HCT116 (cell line): ENCODE results near the gene RAD23A. TPM values are rescaled to one million over a fixed set of nuclear protein-coding genes. Genes with fewer than 3 reads are reported as not detected.
A peak's percentile ranks its signal among the peaks of the same experiment; 100 is the strongest.
"Not testable (repeated sequence)": the region's sequence is repeated elsewhere in the genome, so short reads cannot be mapped to it uniquely, and the experiment has no call there.

Experiments
- ATAC-seq: fragments of 200-7000 bp; cut with Tn5 transposase; 2 replicates; pipeline ENCODE4 v1.9.1; 2020; ENCODE audit warnings: mild to moderate bottlenecking, moderate library complexity
- BruUV-seq: library from RNA; stranded (reverse); fragments of 400-500 nt; replicated peaks from 2 replicates; lab custom pipeline; 2021; lab: Mats Ljungman, UMichigan
- CTCF ChIA-PET: fragments of 300-600 bp; sonication (Branson Sonifier 250); formaldehyde crosslinking; loops from one replicate; lab custom pipeline; 2021; ENCODE audit warnings: antibody characterized with exemption; lab: Charles Lee
- POLR2A ChIA-PET: fragments of 300-600, 350-600 bp; sonication (Branson Sonifier 250); formaldehyde crosslinking; loops from one replicate; lab custom pipeline; 2021; ENCODE audit warnings: antibody characterized with exemption; lab: Charles Lee
- RAD21 ChIA-PET, 2 experiments: fragments of 300-600 bp; sonication (Branson Sonifier 250); formaldehyde crosslinking; loops; one replicate each; lab custom pipeline; 2023; ENCODE audit warnings: low total read pairs in 2 of 2; ENCODE audit not compliant: uncharacterized antibody in 2 of 2, unreplicated experiment in 2 of 2, low non-redundant PET in 1 of 2; lab: Charles Lee
- DNase-seq: peaks from one replicate; pipeline ENCODE4 v3.0.0-alpha.2; 2010; ENCODE audit warnings: low read depth, low spot score
- H2AFZ ChIP-seq: fragments of 200-600 bp; shearing (Covaris generic), sonication (generic); 2 replicates; pipeline ENCODE4 v1.6.1; 2017; ENCODE audit warnings: low read depth, mixed run types, mixed read lengths, antibody characterized with exemption, low read length; ENCODE audit not compliant: poor library complexity, severe bottlenecking
- H3K27ac ChIP-seq: 2 replicates; pipeline ENCODE4 v1.5.1; 2012; ENCODE audit warnings: low read depth, low read length
- H3K27me3 ChIP-seq: fragments of 200-600 bp; sonication (generic); 2 replicates; pipeline ENCODE4 v1.6.1; 2016; ENCODE audit warnings: mixed run types, low read length, mixed read lengths; ENCODE audit not compliant: insufficient read depth
- H3K36me3 ChIP-seq, 2 experiments: fragments of 200-500 bp in 1 of 2; fragments of 200-600 bp in 1 of 2; sonication (Bioruptor generic) in 1 of 2; sonication (generic) in 1 of 2; 2 replicates each; pipeline versions ENCODE4 v1.5.1 to v1.6.1; 2014 to 2016; ENCODE audit warnings: low read length in 2 of 2, inconsistent platforms in 1 of 2, mixed read lengths in 1 of 2, mixed run types in 1 of 2; ENCODE audit not compliant: insufficient read depth in 2 of 2, control insufficient read depth in 1 of 2
- H3K4me1 ChIP-seq, 2 experiments: fragments of 200-600 bp in 1 of 2; sonication (generic) in 1 of 2; 2 replicates each; pipeline versions ENCODE4 v1.5.1 to v1.6.1; 2012 to 2017; ENCODE audit warnings: low read length in 2 of 2, inconsistent platforms in 1 of 2, mild to moderate bottlenecking in 1 of 2, mixed read lengths in 1 of 2, mixed run types in 1 of 2, moderate library complexity in 1 of 2; ENCODE audit not compliant: insufficient read depth in 2 of 2, control insufficient read depth in 1 of 2
- H3K4me2 ChIP-seq: fragments of 200-600 bp; sonication (generic); 2 replicates; pipeline ENCODE4 v1.6.1; 2017; ENCODE audit warnings: mixed run types, low read length, mixed read lengths
- H3K4me3 ChIP-seq, 2 experiments: fragments of 200-600 bp in 1 of 2; sonication (generic) in 1 of 2; replicated peaks in 1 of 2; 2 replicates each; pipeline ENCODE4 v1.5.1; 2011 to 2016; ENCODE audit warnings: low read length in 2 of 2, control low read depth in 1 of 2, low read depth in 1 of 2, mild to moderate bottlenecking in 1 of 2, mixed read lengths in 1 of 2, mixed run types in 1 of 2
- H3K79me2 ChIP-seq: fragments of 200-600 bp; sonication (generic); 2 replicates; pipeline ENCODE4 v1.6.1; 2017; ENCODE audit warnings: mild to moderate bottlenecking, mixed run types, low read length, moderate library complexity, mixed read lengths; ENCODE audit not compliant: insufficient read depth
- H3K9ac ChIP-seq: fragments of 200-600 bp; sonication (generic); 2 replicates; pipeline ENCODE4 v1.6.1; 2016; ENCODE audit warnings: low read length, mixed read lengths
- H3K9me2 ChIP-seq: fragments of 200-600 bp; sonication (generic), shearing (Covaris generic); 2 replicates; pipeline ENCODE4 v1.6.1; 2017; ENCODE audit warnings: mixed run types, mild to moderate bottlenecking, moderate library complexity; ENCODE audit not compliant: insufficient read depth
- H3K9me3 ChIP-seq, 2 experiments: fragments of 200-500 bp in 1 of 2; fragments of 200-600 bp in 1 of 2; sonication (Bioruptor generic) in 1 of 2; sonication (generic) in 1 of 2; 2 replicates each; pipeline ENCODE4 v1.6.1; 2014 to 2017; ENCODE audit warnings: low read length in 2 of 2, mixed read lengths in 2 of 2, inconsistent platforms in 1 of 2, low read depth in 1 of 2, mild to moderate bottlenecking in 1 of 2, mixed run types in 1 of 2, moderate library complexity in 1 of 2; ENCODE audit not compliant: control insufficient read depth in 1 of 2, insufficient read depth in 1 of 2
- H4K20me1 ChIP-seq: fragments of 200-600 bp; sonication (generic), shearing (Covaris generic); 2 replicates; pipeline ENCODE4 v1.6.1; 2017; ENCODE audit warnings: mixed run types, mild to moderate bottlenecking, moderate library complexity; ENCODE audit not compliant: insufficient read depth
- CBX3 ChIP-seq: IDR thresholded peaks from 2 replicates; pipeline ENCODE4 v1.6.1; 2012; ENCODE audit warnings: low read depth
- EGR1 ChIP-seq: IDR thresholded peaks from 2 replicates; pipeline ENCODE4 v1.6.1; 2012; ENCODE audit warnings: low read depth
- ELF1 ChIP-seq: IDR thresholded peaks from 2 replicates; pipeline ENCODE4 v1.6.1; 2012; ENCODE audit warnings: low read depth, borderline replicate concordance
- EZH2 ChIP-seq: fragments of 200-600 bp; sonication (generic); IDR thresholded peaks from 2 replicates; pipeline ENCODE4 v1.6.1; 2017; ENCODE audit warnings: antibody characterized with exemption, mixed run types
- FOSL1 ChIP-seq: IDR thresholded peaks from 2 replicates; pipeline ENCODE4 v1.6.1; 2012; ENCODE audit warnings: low read depth
- JUND ChIP-seq: IDR thresholded peaks from 2 replicates; pipeline ENCODE4 v1.6.1; 2012
- MAX ChIP-seq: IDR thresholded peaks from 2 replicates; pipeline ENCODE4 v1.6.1; 2012
- POLR2A ChIP-seq: IDR thresholded peaks from 2 replicates; pipeline ENCODE4 v1.7.0; 2011; ENCODE audit warnings: borderline replicate concordance; ENCODE audit not compliant: insufficient read depth, insufficient read length; ENCODE audit errors: extremely low read depth
- POLR2AphosphoS5 ChIP-seq: IDR thresholded peaks from 2 replicates; pipeline ENCODE4 v1.6.1; 2011; ENCODE audit warnings: mild to moderate bottlenecking, low read depth, low read length, moderate library complexity
- SIN3A ChIP-seq: IDR thresholded peaks from 2 replicates; pipeline ENCODE4 v1.6.1; 2012; ENCODE audit warnings: low read depth
- SP1 ChIP-seq: IDR thresholded peaks from 2 replicates; pipeline ENCODE4 v1.6.1; 2012; ENCODE audit warnings: low read depth
- SRF ChIP-seq: IDR thresholded peaks from 2 replicates; pipeline ENCODE4 v1.6.1; 2012; ENCODE audit warnings: low read depth
- TCF7L2 ChIP-seq: IDR thresholded peaks from 2 replicates; pipeline ENCODE4 v1.7.0; 2011; ENCODE audit warnings: borderline replicate concordance, inconsistent platforms; ENCODE audit not compliant: insufficient read depth, insufficient read length; ENCODE audit errors: extremely low read depth
- YY1 ChIP-seq: IDR thresholded peaks from 2 replicates; pipeline ENCODE4 v1.6.1; 2011; ENCODE audit warnings: low read length, low read depth, moderate library complexity, mild to moderate bottlenecking; ENCODE audit not compliant: insufficient replicate concordance; ENCODE audit errors: extremely low read depth
- intact Hi-C: fragments of 100-400 bp; cut with micrococcal nuclease; formaldehyde crosslinking; loops from 2 replicates; pipeline ENCODE4 v1.10.0; 2022
- total RNA-seq: library from RNA; stranded (reverse); gene quantifications from one replicate; pipeline ENCODE4 v1.2.1, GENCODE V29; 2021; ENCODE audit not compliant: unreplicated experiment
- TF ChIP-seq, protein P1 (sequence below): IDR thresholded peaks from 2 replicates; pipeline ENCODE4 v1.6.1; 2012; ENCODE audit warnings: low read depth
- TF ChIP-seq, protein P2 (sequence below): IDR thresholded peaks from 2 replicates; pipeline ENCODE4 v1.6.1; 2012

RAD23A gene
- total RNA-seq, 1 experiment from 2014 or later: 163 TPM

- RAD21 ChIA-PET, H4K20me1 ChIP-seq, ATAC-seq, intact Hi-C loops, H2AFZ ChIP-seq, H3K27me3 ChIP-seq, H3K9me2 ChIP-seq, BruUV-seq, DNase-seq, H3K9me3 ChIP-seq: not testable (repeated sequence)
- CTCF ChIA-PET: interaction anchor here (3.6 kb wide), 1 partner anchor 10 kb away, joined by 15 read pairs; no protein-coding TSS in a partner anchor
- H3K36me3 ChIP-seq: peaks cover 14 to 27% of the 10 kb centered on the region in 2 experiments; a peak in 3 of 4 replicates
- H3K9ac ChIP-seq: peak overlapping the region; percentile 97
- peak overlapping the region; percentile 75 to 92 for H3K4me3 ChIP-seq
- H3K4me2 ChIP-seq: peak overlapping the region; percentile 86
- peak overlapping the region; percentile 98 for H3K27ac ChIP-seq
- peaks cover 9 to 29% of the 10 kb centered on the region in 2 experiments for H3K4me1 ChIP-seq
- TF ChIP-seq POLR2AphosphoS5: peak; percentile 22; the same call in 1 of the 2 replicates
- peaks cover 51% of the 10 kb centered on the region for H3K79me2 ChIP-seq
- POLR2A ChIA-PET: interaction anchor here (2.0 kb wide), 1 partner anchor 9 kb away, joined by 8 read pairs; the partner anchor contains the start of gene RAD23A
These were observed 9.9 kb downstream of the RAD23A start for GRCh38 chr19:12955575-12955974.

GRCh38 chr19:12955996-12956395 is 10.3 kb downstream of the RAD23A start:
- intact Hi-C loops: no loop called here
- TSS peak; percentile 59 for BruUV-seq
- ATAC-seq (no peak), DNase-seq (no peak)
- POLR2A ChIA-PET: interaction anchor here (2.0 kb wide), 1 partner anchor 10 kb away, joined by 8 read pairs; the partner anchor contains the start of gene RAD23A
- RAD21 ChIA-PET: no interaction called here
- Histone ChIP-seq H3K27me3 (no peaks in the 10 kb centered on the region), H3K4me1 (peaks cover 9 to 29% of the 10 kb centered on the region in 2 experiments), H3K9ac (peak overlapping the region; percentile 97), H2AFZ (no peak overlapping the region), H3K36me3 (peaks cover 10 to 27% of the 10 kb centered on the region in 2 experiments; a peak in 3 of 4 replicates), H3K4me3 (peak overlapping the region; percentile 75 to 92), H3K9me3 (no peaks in the 10 kb centered on the region), H4K20me1 (no peaks in the 10 kb centered on the region; the same call in 1 of the 2 replicates), H3K4me2 (peak overlapping the region; percentile 86), H3K9me2 (no peaks in the 10 kb centered on the region), H3K79me2 (peaks cover 48% of the 10 kb centered on the region), H3K27ac (peak overlapping the region; percentile 98)
- TF ChIP-seq TCF7L2: no peak
- TF ChIP-seq FOSL1: no peak
- TF ChIP-seq, protein P1, sequence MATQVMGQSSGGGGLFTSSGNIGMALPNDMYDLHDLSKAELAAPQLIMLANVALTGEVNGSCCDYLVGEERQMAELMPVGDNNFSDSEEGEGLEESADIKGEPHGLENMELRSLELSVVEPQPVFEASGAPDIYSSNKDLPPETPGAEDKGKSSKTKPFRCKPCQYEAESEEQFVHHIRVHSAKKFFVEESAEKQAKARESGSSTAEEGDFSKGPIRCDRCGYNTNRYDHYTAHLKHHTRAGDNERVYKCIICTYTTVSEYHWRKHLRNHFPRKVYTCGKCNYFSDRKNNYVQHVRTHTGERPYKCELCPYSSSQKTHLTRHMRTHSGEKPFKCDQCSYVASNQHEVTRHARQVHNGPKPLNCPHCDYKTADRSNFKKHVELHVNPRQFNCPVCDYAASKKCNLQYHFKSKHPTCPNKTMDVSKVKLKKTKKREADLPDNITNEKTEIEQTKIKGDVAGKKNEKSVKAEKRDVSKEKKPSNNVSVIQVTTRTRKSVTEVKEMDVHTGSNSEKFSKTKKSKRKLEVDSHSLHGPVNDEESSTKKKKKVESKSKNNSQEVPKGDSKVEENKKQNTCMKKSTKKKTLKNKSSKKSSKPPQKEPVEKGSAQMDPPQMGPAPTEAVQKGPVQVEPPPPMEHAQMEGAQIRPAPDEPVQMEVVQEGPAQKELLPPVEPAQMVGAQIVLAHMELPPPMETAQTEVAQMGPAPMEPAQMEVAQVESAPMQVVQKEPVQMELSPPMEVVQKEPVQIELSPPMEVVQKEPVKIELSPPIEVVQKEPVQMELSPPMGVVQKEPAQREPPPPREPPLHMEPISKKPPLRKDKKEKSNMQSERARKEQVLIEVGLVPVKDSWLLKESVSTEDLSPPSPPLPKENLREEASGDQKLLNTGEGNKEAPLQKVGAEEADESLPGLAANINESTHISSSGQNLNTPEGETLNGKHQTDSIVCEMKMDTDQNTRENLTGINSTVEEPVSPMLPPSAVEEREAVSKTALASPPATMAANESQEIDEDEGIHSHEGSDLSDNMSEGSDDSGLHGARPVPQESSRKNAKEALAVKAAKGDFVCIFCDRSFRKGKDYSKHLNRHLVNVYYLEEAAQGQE: no peak
- TF ChIP-seq, protein P2, sequence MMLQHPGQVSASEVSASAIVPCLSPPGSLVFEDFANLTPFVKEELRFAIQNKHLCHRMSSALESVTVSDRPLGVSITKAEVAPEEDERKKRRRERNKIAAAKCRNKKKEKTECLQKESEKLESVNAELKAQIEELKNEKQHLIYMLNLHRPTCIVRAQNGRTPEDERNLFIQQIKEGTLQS: no peak
- no peak for TF ChIP-seq SRF
- no peak for TF ChIP-seq EZH2
- no peak for TF ChIP-seq EGR1
- no peak for TF ChIP-seq SIN3A
- no peak for TF ChIP-seq YY1
- TF ChIP-seq ELF1: no peak
- TF ChIP-seq JUND: no peak
- TF ChIP-seq POLR2A: no peak
- TF ChIP-seq CBX3: no peak
- no peak for TF ChIP-seq MAX
- no peak for TF ChIP-seq SP1
- CTCF ChIA-PET: interaction anchor here (3.6 kb wide), 1 partner anchor 9 kb away, joined by 15 read pairs; no protein-coding TSS in a partner anchor
